GM12865 (cell line): ENCODE measurements around the gene GLIS2.

ENCODE experiments used
- DNase-seq: peaks from one replicate; pipeline ENCODE4 v3.0.0; 2010; ENCODE audit warnings: low read depth
- H3K4me3 ChIP-seq: 2 replicates; pipeline ENCODE4 v1.5.1; 2011; ENCODE audit warnings: mild to moderate bottlenecking, low read depth, low read length, control low read depth
- TF ChIP-seq, protein P1 (sequence below): IDR thresholded peaks from 2 replicates; pipeline ENCODE4 v1.5.1; 2011; ENCODE audit warnings: low read length, control low read depth, low read depth, inconsistent platforms; ENCODE audit not compliant: insufficient read depth; ENCODE audit errors: missing control alignments

Gene GLIS2

DNA sequence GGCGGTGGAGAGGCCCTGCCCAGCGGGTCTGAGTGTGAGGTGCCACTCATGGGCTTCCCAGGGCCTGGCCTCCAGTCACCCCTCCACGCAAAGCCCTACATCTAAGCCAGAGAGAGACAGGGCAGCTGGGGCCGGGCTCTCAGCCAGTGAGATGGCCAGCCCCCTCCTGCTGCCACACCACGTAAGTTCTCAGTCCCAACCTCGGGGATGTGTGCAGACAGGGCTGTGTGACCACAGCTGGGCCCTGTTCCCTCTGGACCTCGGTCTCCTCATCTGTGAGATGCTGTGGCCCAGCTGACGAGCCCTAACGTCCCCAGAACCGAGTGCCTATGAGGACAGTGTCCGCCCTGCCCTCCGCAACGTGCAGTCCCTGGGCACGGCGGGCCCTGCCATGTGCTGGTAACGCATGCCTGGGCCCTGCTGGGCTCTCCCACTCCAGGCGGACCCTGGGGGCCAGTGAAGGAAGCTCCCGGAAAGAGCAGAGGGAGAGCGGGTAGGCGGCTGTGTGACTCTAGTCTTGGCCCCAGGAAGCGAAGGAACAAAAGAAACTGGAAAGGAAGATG, 67.0 kb downstream of the GLIS2 start:
- TF ChIP-seq, protein P1, sequence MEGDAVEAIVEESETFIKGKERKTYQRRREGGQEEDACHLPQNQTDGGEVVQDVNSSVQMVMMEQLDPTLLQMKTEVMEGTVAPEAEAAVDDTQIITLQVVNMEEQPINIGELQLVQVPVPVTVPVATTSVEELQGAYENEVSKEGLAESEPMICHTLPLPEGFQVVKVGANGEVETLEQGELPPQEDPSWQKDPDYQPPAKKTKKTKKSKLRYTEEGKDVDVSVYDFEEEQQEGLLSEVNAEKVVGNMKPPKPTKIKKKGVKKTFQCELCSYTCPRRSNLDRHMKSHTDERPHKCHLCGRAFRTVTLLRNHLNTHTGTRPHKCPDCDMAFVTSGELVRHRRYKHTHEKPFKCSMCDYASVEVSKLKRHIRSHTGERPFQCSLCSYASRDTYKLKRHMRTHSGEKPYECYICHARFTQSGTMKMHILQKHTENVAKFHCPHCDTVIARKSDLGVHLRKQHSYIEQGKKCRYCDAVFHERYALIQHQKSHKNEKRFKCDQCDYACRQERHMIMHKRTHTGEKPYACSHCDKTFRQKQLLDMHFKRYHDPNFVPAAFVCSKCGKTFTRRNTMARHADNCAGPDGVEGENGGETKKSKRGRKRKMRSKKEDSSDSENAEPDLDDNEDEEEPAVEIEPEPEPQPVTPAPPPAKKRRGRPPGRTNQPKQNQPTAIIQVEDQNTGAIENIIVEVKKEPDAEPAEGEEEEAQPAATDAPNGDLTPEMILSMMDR: no peak
- H3K4me3 ChIP-seq: no peak overlapping the region
- DNase-seq: no peak

DNA sequence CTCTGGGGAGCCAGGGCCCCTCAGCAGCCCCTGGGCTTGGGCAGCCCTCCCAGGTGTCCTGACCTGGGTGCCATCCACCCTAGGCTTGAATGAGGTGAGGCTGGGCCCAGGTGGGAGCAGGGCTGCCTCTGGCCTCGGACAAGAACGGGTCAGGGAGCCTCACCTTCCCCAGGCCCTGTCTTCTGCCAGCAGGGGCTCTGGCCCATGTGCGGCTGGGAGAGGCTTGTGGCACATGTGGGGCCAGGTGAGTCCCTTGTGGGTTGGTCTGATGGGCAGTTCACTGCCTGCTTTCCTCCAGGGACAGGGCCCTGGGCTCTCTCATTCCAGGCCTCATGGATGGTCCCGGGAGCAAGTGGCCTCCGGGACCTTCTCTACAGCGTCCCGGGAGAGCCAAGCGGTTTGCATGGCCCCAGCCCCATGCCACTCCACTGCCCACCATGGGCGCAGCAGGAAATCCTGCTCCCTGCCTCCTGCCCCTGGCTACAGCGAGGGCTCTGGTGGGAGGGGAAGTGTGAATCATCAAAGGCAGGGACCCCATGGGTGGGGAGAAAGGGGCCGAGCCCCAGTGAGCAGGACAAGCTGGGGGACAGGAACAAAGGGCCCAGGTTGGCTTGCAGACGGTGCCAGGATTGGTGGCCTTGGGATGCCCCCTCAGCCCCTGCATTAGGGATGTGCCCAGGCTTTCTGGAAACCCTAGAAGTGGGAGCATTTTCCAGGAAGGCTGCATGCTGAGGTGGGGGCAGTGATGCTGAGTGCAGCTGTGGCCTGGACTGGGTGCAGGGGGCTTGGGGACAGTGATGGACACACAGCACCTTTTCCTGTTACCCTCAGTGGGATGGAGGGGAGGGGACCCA, 68.0 kb downstream of the GLIS2 start:
- TF ChIP-seq, protein P1: no peak

DNA sequence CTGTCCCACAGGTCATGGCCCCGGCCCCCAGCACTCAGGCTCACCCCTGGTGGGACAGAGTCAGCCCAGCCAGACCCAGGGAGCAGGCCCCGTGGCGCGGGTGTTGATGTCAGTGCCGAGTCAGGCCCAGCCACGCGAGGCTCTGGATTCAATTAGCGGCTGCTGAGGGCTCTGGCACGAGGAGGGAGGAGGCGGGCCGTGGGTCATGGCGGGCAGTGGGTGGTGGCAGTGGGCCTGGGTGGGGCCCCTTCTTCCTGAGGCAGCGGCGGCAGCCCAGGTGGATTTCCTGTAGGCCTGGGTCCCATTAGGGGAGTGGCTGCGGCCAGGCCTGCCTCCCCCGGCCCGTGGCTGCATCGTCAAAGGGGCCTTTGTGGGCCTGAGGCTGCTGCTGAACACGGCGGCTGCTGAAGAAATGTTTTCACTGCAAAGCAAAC, 68.7 kb downstream of the GLIS2 start:
- DNase-seq: no peak
- TF ChIP-seq, protein P1: no peak
- no peak overlapping the region for H3K4me3 ChIP-seq

More for the DNA sequence above, 68.0 kb downstream of the GLIS2 start:
- no peak overlapping the region for H3K4me3 ChIP-seq
- no peak for DNase-seq

DNA sequence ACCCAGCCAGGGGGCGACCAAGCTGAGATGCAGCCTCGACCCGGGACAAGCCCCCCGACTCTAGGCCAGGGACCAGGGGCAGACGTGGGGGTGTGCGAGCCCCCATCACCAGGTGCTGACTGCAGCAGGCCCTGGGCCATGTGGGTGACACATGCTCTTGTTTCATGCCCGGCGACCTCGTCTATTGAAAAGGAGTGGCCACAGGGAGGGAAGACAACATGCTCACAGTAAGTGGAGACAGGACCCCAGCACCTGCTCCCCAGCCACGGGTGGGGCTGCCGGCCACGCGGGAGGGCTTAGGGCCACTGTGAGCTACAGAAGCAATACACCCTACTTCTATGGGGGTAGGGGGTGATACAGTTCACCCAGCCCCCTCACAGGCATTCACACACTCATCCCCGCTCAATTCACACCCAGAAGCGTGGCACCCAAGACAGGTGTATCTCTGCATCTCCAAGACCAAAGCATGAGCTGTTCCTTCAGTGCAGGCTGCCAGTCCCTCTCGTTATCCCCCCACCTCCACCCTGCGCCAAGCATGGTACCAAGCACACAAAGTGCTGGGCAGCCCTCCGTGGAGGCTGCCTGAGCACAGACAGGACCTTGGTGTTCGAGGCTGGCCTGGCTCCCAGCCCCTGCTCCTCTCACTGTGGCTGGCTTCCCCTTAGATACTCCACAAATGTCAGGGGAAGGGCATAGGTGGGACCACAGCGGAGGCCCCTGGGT, 69.4 kb downstream of the GLIS2 start:
- H3K4me3 ChIP-seq: no peak overlapping the region
- TF ChIP-seq, protein P1: no peak
- DNase-seq: no peak

DNA sequence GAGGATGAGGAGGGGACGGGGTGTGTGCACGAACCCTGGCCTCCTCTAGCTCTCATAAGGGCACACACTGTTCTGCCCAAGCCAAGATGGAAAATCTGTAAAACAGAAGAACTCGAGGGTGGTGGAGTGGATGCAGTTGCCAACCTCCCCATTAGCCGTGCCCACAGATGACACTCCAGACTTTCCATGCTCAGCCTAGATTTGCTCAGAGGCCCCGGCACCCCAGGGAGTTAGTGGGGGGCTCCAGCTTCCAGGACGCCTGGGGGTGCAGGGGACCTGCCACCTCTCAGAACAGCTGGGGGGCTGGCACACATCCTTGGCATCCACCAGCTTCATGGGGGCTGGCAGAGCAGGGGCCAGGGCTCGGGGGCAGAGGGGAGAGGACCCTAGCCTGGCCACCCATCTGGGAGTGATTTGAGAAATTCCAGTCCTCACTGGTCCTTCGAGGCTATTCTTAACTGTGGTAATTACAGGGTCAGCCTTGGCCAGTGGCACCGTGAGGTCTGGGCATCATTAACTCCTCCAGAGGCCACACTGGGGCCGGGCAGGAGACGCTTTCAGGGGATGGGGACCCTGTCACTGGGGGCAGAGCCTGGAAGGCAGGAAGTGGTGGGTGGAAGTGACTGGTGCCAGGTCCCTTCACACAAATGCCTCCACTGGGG, 70.1 kb downstream of the GLIS2 start:
- DNase-seq: no peak
- TF ChIP-seq, protein P1: no peak
- H3K4me3 ChIP-seq: no peak overlapping the region

DNA sequence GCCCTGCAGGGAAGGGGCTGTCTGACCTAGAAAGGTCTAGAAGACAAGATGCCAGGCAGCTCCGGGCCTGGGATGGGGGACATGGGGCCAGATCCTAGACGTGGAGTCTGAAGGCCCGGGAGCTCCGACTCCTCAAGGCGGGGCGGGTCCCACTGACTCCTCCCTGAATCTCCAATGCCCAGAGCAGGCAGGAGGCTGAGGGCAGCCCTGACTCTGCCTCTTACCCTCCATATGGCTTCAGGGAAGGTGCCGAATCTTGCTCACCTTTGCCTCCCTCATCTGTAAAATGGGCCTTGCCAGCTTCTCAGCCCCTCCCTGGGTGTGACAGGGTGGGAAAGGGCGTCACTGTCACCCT, 70.6 kb downstream of the GLIS2 start:
- DNase-seq: no peak
- TF ChIP-seq, protein P1: no peak
- H3K4me3 ChIP-seq: no peak overlapping the region
